NT2/D1 (cell line): ENCODE results near the gene PCSK4.

Experiments used
- DNase-seq: peaks from one replicate; pipeline ENCODE4 v3.0.0-alpha.2; 2011; ENCODE audit warnings: low read depth, low spot score
- H3K27me3 ChIP-seq: 2 replicates; pipeline ENCODE4 v1.6.0; 2011; ENCODE audit warnings: mild to moderate bottlenecking; ENCODE audit not compliant: insufficient read length, insufficient read depth
- H3K36me3 ChIP-seq: 2 replicates; pipeline ENCODE4 v1.6.1; 2011; ENCODE audit warnings: mild to moderate bottlenecking, low read length, mixed read lengths; ENCODE audit not compliant: insufficient read depth, insufficient read length
- H3K4me1 ChIP-seq: 2 replicates; pipeline ENCODE4 v1.5.1; 2011; ENCODE audit not compliant: insufficient read depth, insufficient read length
- H3K4me3 ChIP-seq: 2 replicates; pipeline ENCODE4 v1.5.1; 2011; ENCODE audit warnings: low read depth; ENCODE audit not compliant: insufficient read length
- H3K9ac ChIP-seq: 2 replicates; pipeline ENCODE4 v1.6.0; 2011; ENCODE audit warnings: low read depth; ENCODE audit not compliant: insufficient read length
- H3K9me3 ChIP-seq: 2 replicates; pipeline ENCODE4 v1.5.1; 2011; ENCODE audit warnings: mild to moderate bottlenecking, low read length; ENCODE audit not compliant: insufficient read depth
- SUZ12 ChIP-seq: IDR thresholded peaks from 2 replicates; pipeline ENCODE4 v1.6.1; 2011; ENCODE audit not compliant: insufficient read length, insufficient read depth; ENCODE audit errors: extremely low read depth
- YY1 ChIP-seq: IDR thresholded peaks from 2 replicates; pipeline ENCODE4 v1.6.1; 2011; ENCODE audit not compliant: insufficient read length, insufficient read depth
- ZNF274 ChIP-seq: IDR thresholded peaks from 2 replicates; pipeline ENCODE4 v1.6.1; 2011; ENCODE audit warnings: mild to moderate bottlenecking, low read depth, low read length

The PCSK4 gene

GRCh38 chr19:1507763-1508506 is 17.8 kb upstream of the PCSK4 start:
- H3K36me3 ChIP-seq, result peaks cover 6% of the 10 kb centered on the region
- H3K27me3 ChIP-seq, result peaks cover 14% of the 10 kb centered on the region
- peak; percentile 95 for DNase-seq
- peaks cover 23% of the 10 kb centered on the region for H3K4me1 ChIP-seq
- H3K4me3 ChIP-seq, result peak overlapping the region; percentile 62
- H3K9me3 ChIP-seq, result no peaks in the 10 kb centered on the region
- TF ChIP-seq SUZ12, result no peak
- TF ChIP-seq YY1, result no peak
- TF ChIP-seq ZNF274, result no peak
- H3K9ac ChIP-seq, result peak overlapping the region; percentile 69

GRCh38 chr19:1507192-1507660 is 17.1 kb upstream of the PCSK4 start:
- H3K4me3 ChIP-seq, result peak overlapping the region; percentile 62
- no peak for DNase-seq
- H3K9ac ChIP-seq, result peak overlapping the region; percentile 53
- H3K36me3 ChIP-seq, result peaks cover 6% of the 10 kb centered on the region
- TF ChIP-seq YY1 (no peak), SUZ12 (no peak), ZNF274 (no peak)
- no peaks in the 10 kb centered on the region for H3K9me3 ChIP-seq
- peaks cover 18% of the 10 kb centered on the region for H3K27me3 ChIP-seq
- peaks cover 24% of the 10 kb centered on the region for H3K4me1 ChIP-seq

- TF ChIP-seq SUZ12 (no peak), YY1 (no peak), ZNF274 (no peak)
- Histone ChIP-seq H3K9ac (no peak overlapping the region), H3K27me3 (peaks cover 18% of the 10 kb centered on the region), H3K36me3 (peaks cover 6% of the 10 kb centered on the region), H3K4me1 (peaks cover 20% of the 10 kb centered on the region), H3K9me3 (no peaks in the 10 kb centered on the region), H3K4me3 (no peak overlapping the region)
- DNase-seq, result no peak
Measured at GRCh38 chr19:1505991-1506881, 16.1 kb upstream of the PCSK4 start.

- TF ChIP-seq ZNF274, result no peak
- no peak for TF ChIP-seq SUZ12
- TF ChIP-seq YY1, result no peak
Measured at GRCh38 chr19:1505012-1505411, 14.9 kb upstream of the PCSK4 start.

GRCh38 chr19:1503925-1504773 is 14.0 kb upstream of the PCSK4 start:
- TF ChIP-seq SUZ12 (no peak), YY1 (no peak), ZNF274 (no peak)
- peak overlapping the region; percentile 61 for H3K9ac ChIP-seq
- DNase-seq, result no peak
- H3K9me3 ChIP-seq, result peaks cover 10% of the 10 kb centered on the region; the same call in 1 of the 2 replicates
- no peak overlapping the region for H3K4me3 ChIP-seq
- H3K27me3 ChIP-seq, result peaks cover 18% of the 10 kb centered on the region
- H3K36me3 ChIP-seq, result no peaks in the 10 kb centered on the region
- peaks cover 18% of the 10 kb centered on the region for H3K4me1 ChIP-seq

More at GRCh38 chr19:1505012-1505411, 14.9 kb upstream of the PCSK4 start:
- Histone ChIP-seq H3K9ac (no peak overlapping the region), H3K27me3 (peaks cover 18% of the 10 kb centered on the region), H3K36me3 (peaks cover 5% of the 10 kb centered on the region), H3K4me1 (peaks cover 18% of the 10 kb centered on the region), H3K4me3 (no peak overlapping the region), H3K9me3 (peaks cover 6% of the 10 kb centered on the region; the same call in 1 of the 2 replicates)
- no peak for DNase-seq

GRCh38 chr19:1503089-1503924 is 13.2 kb upstream of the PCSK4 start:
- no peak for DNase-seq
- TF ChIP-seq ZNF274, result no peak
- no peak for TF ChIP-seq SUZ12
- TF ChIP-seq YY1, result no peak
- H3K9ac ChIP-seq, result peak overlapping the region; percentile 61

More at GRCh38 chr19:1503089-1503924, 13.2 kb upstream of the PCSK4 start:
- peaks cover 18% of the 10 kb centered on the region for H3K27me3 ChIP-seq
- H3K4me3 ChIP-seq, result no peak overlapping the region
- H3K9me3 ChIP-seq, result peaks cover 10% of the 10 kb centered on the region; the same call in 1 of the 2 replicates
- H3K4me1 ChIP-seq, result peaks cover 18% of the 10 kb centered on the region
- no peaks in the 10 kb centered on the region for H3K36me3 ChIP-seq
